ENCODE data around the gene ANKRD26.

DNA sequence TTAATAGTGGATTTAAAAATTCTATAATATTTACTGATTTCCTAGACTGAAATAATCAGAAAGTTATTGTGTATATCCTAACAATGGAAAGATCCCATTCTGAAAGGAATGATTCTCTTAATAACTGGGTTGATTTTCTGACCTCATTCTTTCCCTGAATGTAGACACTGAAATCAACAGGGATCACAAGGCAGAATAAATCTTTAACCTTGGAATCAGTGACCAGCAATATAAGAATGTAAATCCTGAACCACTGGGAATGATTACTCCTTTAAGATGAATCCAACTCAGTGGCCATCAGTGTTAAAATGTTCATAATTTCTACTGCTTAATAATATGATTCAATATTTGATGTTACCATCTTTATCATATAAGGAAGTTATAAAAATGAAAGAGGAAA lies 47.6 kb downstream of the ANKRD26 start:
- no peak for TF ChIP-seq EZH2 (IDR thresholded peaks at IDR 0.05; ENCODE audit: borderline replicate concordance, insufficient read depth, low read depth, low read length, poor library complexity, severe bottlenecking)
- TF ChIP-seq, protein P1, sequence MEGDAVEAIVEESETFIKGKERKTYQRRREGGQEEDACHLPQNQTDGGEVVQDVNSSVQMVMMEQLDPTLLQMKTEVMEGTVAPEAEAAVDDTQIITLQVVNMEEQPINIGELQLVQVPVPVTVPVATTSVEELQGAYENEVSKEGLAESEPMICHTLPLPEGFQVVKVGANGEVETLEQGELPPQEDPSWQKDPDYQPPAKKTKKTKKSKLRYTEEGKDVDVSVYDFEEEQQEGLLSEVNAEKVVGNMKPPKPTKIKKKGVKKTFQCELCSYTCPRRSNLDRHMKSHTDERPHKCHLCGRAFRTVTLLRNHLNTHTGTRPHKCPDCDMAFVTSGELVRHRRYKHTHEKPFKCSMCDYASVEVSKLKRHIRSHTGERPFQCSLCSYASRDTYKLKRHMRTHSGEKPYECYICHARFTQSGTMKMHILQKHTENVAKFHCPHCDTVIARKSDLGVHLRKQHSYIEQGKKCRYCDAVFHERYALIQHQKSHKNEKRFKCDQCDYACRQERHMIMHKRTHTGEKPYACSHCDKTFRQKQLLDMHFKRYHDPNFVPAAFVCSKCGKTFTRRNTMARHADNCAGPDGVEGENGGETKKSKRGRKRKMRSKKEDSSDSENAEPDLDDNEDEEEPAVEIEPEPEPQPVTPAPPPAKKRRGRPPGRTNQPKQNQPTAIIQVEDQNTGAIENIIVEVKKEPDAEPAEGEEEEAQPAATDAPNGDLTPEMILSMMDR (IDR thresholded peaks at IDR 0.05): no peak

Measured in B cell (primary cell).